Stomach (tissue), 4 donors: ENCODE results near the gene WIPI1.

Source experiments
- POLR2A ChIP-seq, 4 donors: fragments of 450-650 bp; IDR thresholded peaks; one replicate each; pipeline ENCODE4 v1.6.1; 2016; ENCODE audit warnings: antibody characterized with exemption in 4 of 4, control low read depth in 2 of 4, mild to moderate bottlenecking in 1 of 4, moderate library complexity in 1 of 4
- TF ChIP-seq, protein P1 (sequence below), 7 experiments: fragments of 450-650 bp in 4 of 7; fragments of 200-600 bp in 3 of 7; sonication (generic) in 3 of 7; IDR thresholded peaks; one replicate each; pipeline ENCODE4 v1.5.1; 2016 to 2019; ENCODE audit warnings: antibody characterized with exemption in 7 of 7, control low read depth in 2 of 7, mild to moderate bottlenecking in 1 of 7

DNA sequence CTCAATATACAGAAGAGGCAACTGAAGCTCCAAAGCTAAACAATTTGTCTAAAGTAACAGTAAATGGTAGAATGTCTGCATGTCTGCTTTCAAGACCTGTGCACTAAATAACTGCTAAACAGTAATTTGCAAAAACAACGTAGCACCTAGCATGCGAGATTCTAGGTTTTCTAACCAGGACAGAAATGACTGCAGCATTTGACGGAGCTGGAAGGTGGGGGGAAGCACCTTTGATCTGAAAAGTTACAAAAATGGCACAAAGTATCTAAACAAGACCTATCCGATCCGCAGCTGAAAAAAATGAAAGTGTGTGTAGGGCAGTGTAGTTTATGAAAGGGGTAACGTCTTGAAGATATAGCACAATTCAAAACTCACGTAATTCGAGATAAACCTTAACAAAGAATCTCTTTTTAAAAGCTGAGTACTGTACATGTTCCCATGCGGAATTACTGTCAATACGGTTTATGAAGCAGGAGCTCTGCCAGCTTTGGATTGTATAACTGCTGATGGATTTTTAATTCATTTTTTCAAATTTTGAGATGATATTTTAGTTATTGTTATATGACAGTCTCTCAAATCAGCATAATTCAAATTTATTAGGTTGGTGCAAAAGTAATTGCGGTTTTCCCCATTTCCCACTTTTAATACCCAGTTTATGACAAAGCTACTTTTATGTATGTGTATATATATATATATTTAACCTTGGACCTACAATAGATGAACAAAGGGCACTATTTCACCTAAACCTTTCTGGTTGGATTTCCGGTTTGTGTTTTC, 1.2 kb upstream of the WIPI1 start:
- no peak for TF ChIP-seq POLR2A (IDR thresholded peaks at IDR 0.05)
- TF ChIP-seq, protein P1, sequence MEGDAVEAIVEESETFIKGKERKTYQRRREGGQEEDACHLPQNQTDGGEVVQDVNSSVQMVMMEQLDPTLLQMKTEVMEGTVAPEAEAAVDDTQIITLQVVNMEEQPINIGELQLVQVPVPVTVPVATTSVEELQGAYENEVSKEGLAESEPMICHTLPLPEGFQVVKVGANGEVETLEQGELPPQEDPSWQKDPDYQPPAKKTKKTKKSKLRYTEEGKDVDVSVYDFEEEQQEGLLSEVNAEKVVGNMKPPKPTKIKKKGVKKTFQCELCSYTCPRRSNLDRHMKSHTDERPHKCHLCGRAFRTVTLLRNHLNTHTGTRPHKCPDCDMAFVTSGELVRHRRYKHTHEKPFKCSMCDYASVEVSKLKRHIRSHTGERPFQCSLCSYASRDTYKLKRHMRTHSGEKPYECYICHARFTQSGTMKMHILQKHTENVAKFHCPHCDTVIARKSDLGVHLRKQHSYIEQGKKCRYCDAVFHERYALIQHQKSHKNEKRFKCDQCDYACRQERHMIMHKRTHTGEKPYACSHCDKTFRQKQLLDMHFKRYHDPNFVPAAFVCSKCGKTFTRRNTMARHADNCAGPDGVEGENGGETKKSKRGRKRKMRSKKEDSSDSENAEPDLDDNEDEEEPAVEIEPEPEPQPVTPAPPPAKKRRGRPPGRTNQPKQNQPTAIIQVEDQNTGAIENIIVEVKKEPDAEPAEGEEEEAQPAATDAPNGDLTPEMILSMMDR (IDR thresholded peaks at IDR 0.05), result no peak
